GM12878 (cell line): Measurements from ENCODE around the gene PLEKHD1. TPM values are rescaled to one million over a fixed set of nuclear protein-coding genes. Genes with fewer than 3 reads are reported as not detected.

ENCODE experiments used
- ATAC-seq: fragments of 200-7000 bp; cut with Tn5 transposase; 3 replicates; pipeline ENCODE4 v1.9.1; 2020; ENCODE audit warnings: mild to moderate bottlenecking, moderate library complexity
- BruUV-seq: library from RNA; stranded (reverse); fragments of 400-500 nt; replicated peaks from 2 replicates; lab custom pipeline; 2021; lab: Mats Ljungman, UMichigan
- CTCF ChIA-PET: fragments of 300-600 bp; sonication (Branson Sonifier 250); formaldehyde crosslinking; extraction: SDS; loops from one replicate; lab custom pipeline; 2021; ENCODE audit warnings: inconsistent platforms; lab: Yijun Ruan, JAX
- POLR2A ChIA-PET: fragments of 350-600 bp; formaldehyde crosslinking; extraction: SDS; loops from one replicate; lab custom pipeline; 2021; ENCODE audit warnings: inconsistent platforms; lab: Charles Lee
- RAD21 ChIA-PET: fragments of 300-600 bp; sonication (Branson Sonifier 250); formaldehyde crosslinking; loops from one replicate; lab custom pipeline; 2023; ENCODE audit warnings: antibody characterized with exemption; ENCODE audit not compliant: unreplicated experiment; lab: Charles Lee
- SMC1A ChIA-PET: fragments of 300-600 bp; sonication (Branson Sonifier 250); formaldehyde crosslinking; loops from one replicate; lab custom pipeline; 2023; ENCODE audit not compliant: unreplicated experiment, uncharacterized antibody; lab: Charles Lee
- DNase-seq: peaks from one replicate; pipeline ENCODE4 v3.0.0-alpha.2; 2011; ENCODE audit warnings: low read depth, low spot score
- FAIRE-seq: peaks from 3 replicates; lab custom pipeline; 2011; peaks lifted over from hg19 to GRCh38; lab: Jason Lieb, UNC
- H2AFZ ChIP-seq: 2 replicates; pipeline ENCODE4 v1.6.0; 2011; ENCODE audit warnings: low read depth, low read length, control low read depth; ENCODE audit not compliant: control insufficient read depth
- H3K27ac ChIP-seq: 2 replicates; pipeline ENCODE4 v1.5.1; 2011; ENCODE audit warnings: control low read depth; ENCODE audit not compliant: control insufficient read depth, insufficient read depth
- H3K27me3 ChIP-seq, 2 experiments: replicated peaks in 1 of 2; 2 replicates each; pipeline versions ENCODE4 v1.6.0 to v1.6.1; 2011; ENCODE audit warnings: low read length in 1 of 2; ENCODE audit not compliant: control insufficient read depth in 2 of 2, insufficient read depth in 2 of 2
- H3K36me3 ChIP-seq, 2 experiments: 2 replicates each; pipeline ENCODE4 v1.5.1; 2011; ENCODE audit warnings: low read length in 1 of 2; ENCODE audit not compliant: control insufficient read depth in 2 of 2, insufficient read depth in 2 of 2
- H3K4me1 ChIP-seq: 2 replicates; pipeline ENCODE4 v1.6.1; 2011; ENCODE audit warnings: mild to moderate bottlenecking, low read length, moderate library complexity, mixed read lengths; ENCODE audit not compliant: control insufficient read depth, insufficient read depth
- H3K4me2 ChIP-seq: 2 replicates; pipeline ENCODE4 v1.6.0; 2011; ENCODE audit warnings: control low read depth; ENCODE audit not compliant: control insufficient read depth, insufficient read depth
- H3K4me3 ChIP-seq: fragments of 200-600 bp; sonication (generic); 2 replicates; pipeline ENCODE4 v1.5.1; 2016
- H3K79me2 ChIP-seq: 2 replicates; pipeline ENCODE4 v1.6.0; 2011; ENCODE audit warnings: low read length; ENCODE audit not compliant: control insufficient read depth, insufficient read depth
- H3K9ac ChIP-seq: 2 replicates; pipeline ENCODE4 v1.8.0; 2011; ENCODE audit warnings: low read length, control low read depth, mixed read lengths; ENCODE audit not compliant: control insufficient read depth, insufficient read depth
- H3K9me3 ChIP-seq: replicated peaks from 3 replicates; pipeline ENCODE4 v1.5.1; 2011; ENCODE audit warnings: mild to moderate bottlenecking, low read length; ENCODE audit not compliant: control insufficient read depth, insufficient read depth
- H4K20me1 ChIP-seq: 2 replicates; pipeline ENCODE4 v1.6.0; 2011; ENCODE audit not compliant: control insufficient read depth, insufficient read depth
- BMI1 ChIP-seq: fragments of 450-650 bp; IDR thresholded peaks from 2 replicates; pipeline ENCODE4 v1.6.1; 2016; ENCODE audit warnings: mild to moderate bottlenecking, moderate library complexity, borderline replicate concordance
- CHD2 ChIP-seq: IDR thresholded peaks from 2 replicates; pipeline ENCODE4 v1.6.1; 2011; ENCODE audit warnings: low read depth, low read length, improper control_type of control experiment, borderline replicate concordance
- CHD4 ChIP-seq: fragments of 200-600 bp; sonication (generic); IDR thresholded peaks from 2 replicates; pipeline ENCODE4 v1.6.1; 2016; ENCODE audit warnings: mild to moderate bottlenecking
- FOS ChIP-seq: IDR thresholded peaks from 3 replicates; pipeline ENCODE4 v1.6.1; 2011; ENCODE audit warnings: borderline replicate concordance; ENCODE audit not compliant: insufficient read length; ENCODE audit errors: extremely low read depth
- HDAC2 ChIP-seq: fragments of 200-600 bp; sonication (generic); IDR thresholded peaks from 2 replicates; pipeline ENCODE4 v1.6.1; 2017
- HDAC6 ChIP-seq: fragments of 200-600 bp; sonication (generic); IDR thresholded peaks from one replicate; pipeline ENCODE4 v1.8.0; 2017; ENCODE audit warnings: antibody characterized with exemption; ENCODE audit not compliant: unreplicated experiment
- MXI1 ChIP-seq: fragments of 150-350 bp; IDR thresholded peaks from 2 replicates; pipeline ENCODE4 v1.6.1; 2011; ENCODE audit warnings: low read depth, mild to moderate bottlenecking, inconsistent platforms, low read length, improper control_type of control experiment
- NFIC ChIP-seq: IDR thresholded peaks from 2 replicates; pipeline ENCODE4 v1.6.1; 2012; ENCODE audit warnings: low read depth, mild to moderate bottlenecking, inconsistent platforms, low read length, moderate library complexity
- NR2C2 ChIP-seq: IDR thresholded peaks from 2 replicates; pipeline ENCODE4 v1.6.1; 2011; ENCODE audit warnings: borderline replicate concordance, low read depth; ENCODE audit not compliant: control insufficient read depth, insufficient read length
- PAX5 ChIP-seq: IDR thresholded peaks from 2 replicates; pipeline ENCODE4 v1.6.1; 2011; ENCODE audit warnings: low read depth, low read length, borderline replicate concordance
- PKNOX1 ChIP-seq: fragments of 450-650 bp; IDR thresholded peaks from 2 replicates; pipeline ENCODE4 v1.6.1; 2016; ENCODE audit warnings: mild to moderate bottlenecking
- POLR2AphosphoS2 ChIP-seq: IDR thresholded peaks from 2 replicates; pipeline ENCODE4 v1.6.1; 2011; ENCODE audit warnings: low read depth, mild to moderate bottlenecking, low read length, improper control_type of control experiment, moderate library complexity
- ZBED1 ChIP-seq: IDR thresholded peaks from 2 replicates; pipeline ENCODE4 v1.6.1; 2016; ENCODE audit warnings: borderline replicate concordance
- ZBTB33 ChIP-seq: fragments of 450-650 bp; IDR thresholded peaks from 2 replicates; pipeline ENCODE4 v1.6.1; 2017; ENCODE audit warnings: mild to moderate bottlenecking
- ZZZ3 ChIP-seq: IDR thresholded peaks from 2 replicates; pipeline ENCODE4 v1.6.1; 2011; ENCODE audit warnings: low read depth; ENCODE audit not compliant: control insufficient read depth, insufficient read length
- WGBS: methylation state at CpG from one replicate; pipeline ENCODE4 v1.1.6; 2016; ENCODE audit warnings: low lambda C conversion rate; ENCODE audit not compliant: insufficient replicate concordance, insufficient coverage; ENCODE audit errors: missing lambda C conversion rate; 5-methylcytosine and 5-hydroxymethylcytosine counted together
- in situ Hi-C: fragments of 300-500 bp; cut with MboI; formaldehyde crosslinking; loops from 9 replicates; pipeline ENCODE4 v1.14.3; 2018; ENCODE audit warnings: mixed read lengths
- intact Hi-C: fragments of 100-400 bp; cut with micrococcal nuclease; formaldehyde crosslinking; loops from one replicate; pipeline ENCODE4 v1.14.2; 2022; ENCODE audit not compliant: unreplicated experiment
- polyA plus RNA-seq, 11 experiments: library from polyadenylated mRNA; depleted of rRNA in 4 of 11; unstranded in 6 of 11; stranded (reverse) in 5 of 11; fragments of >200 nt; fragmentation: Nextera tagmentation in 4 of 11; fragmentation: Illumina TruSeq in 1 of 11; extraction: Ambion mirVana in 4 of 11; extraction: Trizol in 1 of 11; gene quantifications; 1 replicate in 1 of 11; 2 replicates in 10 of 11; pipeline versions ENCODE4 v1.2.1 to v1.2.3, GENCODE V29; 2011 to 2016; ENCODE audit warnings: inconsistent platforms in 2 of 11, missing spikeins in 2 of 11, low read depth in 1 of 11
- total RNA-seq, 4 experiments: library from RNA; depleted of rRNA in 3 of 4; stranded (reverse); fragments of >200 nt in 3 of 4; fragmentation: Illumina TruSeq in 1 of 4; extraction: Trizol in 1 of 4; gene quantifications; 2 replicates each; pipeline versions ENCODE4 v1.2.1 to v1.2.3, GENCODE V29; 2013 to 2021

The PLEKHD1 gene
- total and polyA plus RNA-seq, 10 of the 15 experiments (the other 5 are each of a cell fraction or from before 2014, with no cell fraction given) = 0.01 to 0.08 (median 0.04) TPM; not detected in 6

GRCh38 chr14:69571449-69572029 lies 87.0 kb downstream of the PLEKHD1 start (continued):
- TF ChIP-seq POLR2AphosphoS2 (no peak), PKNOX1 (no peak)

- Histone ChIP-seq H2AFZ (no peak overlapping the region), H3K27ac (no peak overlapping the region), H3K4me3 (no peak overlapping the region), H3K4me2 (no peak overlapping the region), H3K36me3 (no peaks in the 10 kb centered on the region), H3K9me3 (no peaks in the 10 kb centered on the region; the same call in 2 of the 3 replicates), H3K9ac (no peak overlapping the region), H4K20me1 (no peaks in the 10 kb centered on the region), H3K79me2 (no peaks in the 10 kb centered on the region)
- ChIA-PET RAD21 (no interaction called here), SMC1A (no interaction called here), POLR2A (no interaction called here)
- intact Hi-C loops (loop anchor here (10.0 kb wide), 1 partner anchor 97 kb away; no protein-coding TSS in a partner anchor), in situ Hi-C loops (no loop called here)
- 31% methylated on average over 94 of the region's 112 CpGs for WGBS
- BruUV-seq = no TSS peak
- ATAC-seq = no peak
- TF ChIP-seq CHD2 (no peak), FOS (no peak), ZBED1 (no peak), BMI1 (no peak), NR2C2 (no peak), CHD4 (no peak), MXI1 (no peak), ZZZ3 (no peak), PAX5 (0 out of 2 replicates have a peak, but pooled peaks have one; percentile 15), ZBTB33 (no peak), HDAC6 (peak; percentile 32), NFIC (no peak), HDAC2 (no peak)
- TF ChIP-seq, all 136 proteins: peak for 2
- CTCF ChIA-PET = interaction anchor here (0.7 to 1.9 kb wide), 4 partner anchors 37 to 443 kb away, joined by 3 to 6 read pairs (median 4); no protein-coding TSS in a partner anchor
- H3K27me3 ChIP-seq = peaks cover 13 to 16% of the 10 kb centered on the region in 2 experiments
- H3K4me1 ChIP-seq = no peaks in the 10 kb centered on the region
- FAIRE-seq (no peak), DNase-seq (no peak)
Measured at GRCh38 chr14:69572030-69572840, 87.7 kb downstream of the PLEKHD1 start.
